Measurements from ENCODE around the gene ZNF865. TPM values are rescaled to one million over a fixed set of nuclear protein-coding genes. Genes with fewer than 3 reads are reported as not detected.

The ZNF865 gene
- total and polyA plus RNA-seq, 2 donors (not counting 3 experiments of a cell fraction or from before 2014, with no cell fraction given), result 4.0 to 10.1 TPM

- FAIRE-seq, result no peak
- no peak overlapping the region for H3K27ac ChIP-seq (ENCODE audit: insufficient read depth, low read depth, low read length)
- H3K4me2 ChIP-seq (ENCODE audit: insufficient read depth, low read length), result no peak overlapping the region
- H4K20me1 ChIP-seq (replicated peaks; ENCODE audit: control insufficient read depth, extremely low read depth, insufficient read depth, low read length), result no peaks in the 10 kb centered on the region
- ChIA-PET CTCF (interaction anchor here (0.7 kb wide), 1 partner anchor 17 kb away, joined by 4 read pairs; no protein-coding TSS in a partner anchor), POLR2A (interaction anchor here (0.5 kb wide), 1 partner anchor 41 kb away, joined by 4 read pairs; no protein-coding TSS in a partner anchor)
- BruUV-seq (replicated peaks), result no TSS peak
- no peak for TF ChIP-seq GATA2 (IDR thresholded peaks at IDR 0.05; ENCODE audit: insufficient read depth, insufficient read length, low read depth, low read length)
- no peak for TF ChIP-seq MYC (IDR thresholded peaks at IDR 0.05; ENCODE audit: low read depth, low read length)
- no peaks in the 10 kb centered on the region for H3K9me1 ChIP-seq (replicated peaks; ENCODE audit: control insufficient read depth, extremely low read depth, insufficient read depth, low read length)
- H3K4me1 ChIP-seq (ENCODE audit: control insufficient read depth, extremely low read depth, insufficient read depth, low read length), result peaks cover 14% of the 10 kb centered on the region
- H3K27me3 ChIP-seq (ENCODE audit: control insufficient read depth in 2 of 2, insufficient read depth in 2 of 2, low read length in 2 of 2), result no peaks in the 10 kb centered on the region
- no peak overlapping the region for H3K4me3 ChIP-seq (replicated peaks in 1 of 3; ENCODE audit: insufficient read depth in 1 of 3, low read depth in 1 of 3, low read length in 3 of 3)
- intact Hi-C loops (cut with micrococcal nuclease), result loop anchor here (10.0 kb wide), 3 partner anchors 315 to 1185 kb away; partner anchors contain the start of genes KMT5C, LENG9 and ZNF787
- no peak for DNase-seq (ENCODE audit: low read depth, low spot score)
- no peak overlapping the region for H3K9ac ChIP-seq (replicated peaks; ENCODE audit: extremely low read depth, insufficient read depth, low read length)
- no peak overlapping the region for H2AFZ ChIP-seq (ENCODE audit: low read depth, low read length)
- peaks cover 11% of the 10 kb centered on the region for H3K79me2 ChIP-seq (ENCODE audit: control insufficient read depth, insufficient read depth, low read length)
- dilution Hi-C loops (cut with MboI; ENCODE audit: extremely low pct_ligation_motif_present, low sequenced_read_pairs), result no loop called here
- H3K9me3 ChIP-seq (replicated peaks; ENCODE audit: control insufficient read depth, insufficient read depth, low read length), result no peaks in the 10 kb centered on the region
- H3K36me3 ChIP-seq (ENCODE audit: control insufficient read depth in 2 of 2, extremely low read depth in 1 of 2, insufficient read depth in 2 of 2, low read length in 2 of 2), result peaks cover 3 to 12% of the 10 kb centered on the region in 2 experiments
Measured at GRCh38 chr19:55649268-55650125, 44.0 kb downstream of the ZNF865 start.

GRCh38 chr19:55650126-55650557 is 44.7 kb downstream of the ZNF865 start:
- intact Hi-C loops (cut with micrococcal nuclease) (loop anchor here (10.0 kb wide), 3 partner anchors 315 to 1185 kb away; partner anchors contain the start of genes KMT5C, LENG9 and ZNF787), dilution Hi-C loops (cut with MboI; ENCODE audit: extremely low pct_ligation_motif_present, low sequenced_read_pairs) (no loop called here)
- no peaks in the 10 kb centered on the region for H3K9me1 ChIP-seq (replicated peaks; ENCODE audit: control insufficient read depth, extremely low read depth, insufficient read depth, low read length)
- ChIA-PET POLR2A (no interaction called here), CTCF (no interaction called here)
- DNase-seq (ENCODE audit: low read depth, low spot score) (no peak), FAIRE-seq (no peak)
- peaks cover 6% of the 10 kb centered on the region for H3K79me2 ChIP-seq (ENCODE audit: control insufficient read depth, insufficient read depth, low read length)
- no peak overlapping the region for H3K4me3 ChIP-seq (replicated peaks in 1 of 3; ENCODE audit: insufficient read depth in 1 of 3, low read depth in 1 of 3, low read length in 3 of 3)
- no peak overlapping the region for H3K9ac ChIP-seq (replicated peaks; ENCODE audit: extremely low read depth, insufficient read depth, low read length)
- H2AFZ ChIP-seq (ENCODE audit: low read depth, low read length), result no peak overlapping the region
- no peaks in the 10 kb centered on the region for H3K27me3 ChIP-seq (ENCODE audit: control insufficient read depth in 2 of 2, insufficient read depth in 2 of 2, low read length in 2 of 2)
- BruUV-seq (replicated peaks), result no TSS peak
- H3K36me3 ChIP-seq (ENCODE audit: control insufficient read depth in 2 of 2, extremely low read depth in 1 of 2, insufficient read depth in 2 of 2, low read length in 2 of 2), result peaks cover 3 to 6% of the 10 kb centered on the region in 2 experiments
- peaks cover 13% of the 10 kb centered on the region for H3K4me1 ChIP-seq (ENCODE audit: control insufficient read depth, extremely low read depth, insufficient read depth, low read length)
- TF ChIP-seq FOS (IDR thresholded peaks at IDR 0.05; ENCODE audit: borderline replicate concordance, insufficient read depth, low read length) (no peak), POLR2A (IDR thresholded peaks at IDR 0.05; ENCODE audit: low read depth, low read length) (no peak), CTCF (IDR thresholded peaks at IDR 0.05; ENCODE audit: extremely low read depth in 1 of 2, insufficient read depth in 1 of 2, low read depth in 1 of 2, low read length in 2 of 2) (no peak), GATA2 (IDR thresholded peaks at IDR 0.05; ENCODE audit: insufficient read depth, insufficient read length, low read depth, low read length) (no peak), JUN (IDR thresholded peaks at IDR 0.05; ENCODE audit: borderline replicate concordance, insufficient read depth, insufficient read length, low read depth) (no peak), MAX (IDR thresholded peaks at IDR 0.05; ENCODE audit: insufficient read depth, insufficient read length) (no peak), EZH2 (IDR thresholded peaks at IDR 0.05; ENCODE audit: borderline replicate concordance, low read depth, low read length, severe bottlenecking) (no peak), POLR2AphosphoS5 (IDR thresholded peaks at IDR 0.05; ENCODE audit: insufficient read depth, low read depth, low read length) (no peak), MYC (IDR thresholded peaks at IDR 0.05; ENCODE audit: low read depth, low read length) (no peak)
- H3K27ac ChIP-seq (ENCODE audit: insufficient read depth, low read depth, low read length), result no peak overlapping the region
- H3K9me3 ChIP-seq (replicated peaks; ENCODE audit: control insufficient read depth, insufficient read depth, low read length), result no peaks in the 10 kb centered on the region
- no peak overlapping the region for H3K4me2 ChIP-seq (ENCODE audit: insufficient read depth, low read length)
- H4K20me1 ChIP-seq (replicated peaks; ENCODE audit: control insufficient read depth, extremely low read depth, insufficient read depth, low read length), result no peaks in the 10 kb centered on the region
